ENCODE measurements around the gene ST6GALNAC1. TPM values are rescaled to one million over a fixed set of nuclear protein-coding genes. Genes with fewer than 3 reads are reported as not detected.

The ST6GALNAC1 gene
- total RNA-seq, 6 experiments from 2014 or later, result not detected

GRCh38 chr17:76584427-76585032 is 59.0 kb downstream of the ST6GALNAC1 start:
- no peak for DNase-seq
- Mint-ChIP-seq H3K27ac (no peak overlapping the region), H3K36me3 (ENCODE audit: low read depth) (no peaks in the 10 kb centered on the region), H3K27me3 (ENCODE audit: insufficient read depth) (peaks cover 26% of the 10 kb centered on the region), H3K4me1 (ENCODE audit: low read depth) (no peaks in the 10 kb centered on the region), H3K4me3 (peak overlapping the region; percentile 77), H3K9me3 (no peaks in the 10 kb centered on the region)
- TF ChIP-seq CTCF (IDR thresholded peaks at IDR 0.05), result no peak

GRCh38 chr17:76582660-76583059 is 60.9 kb downstream of the ST6GALNAC1 start:
- peaks cover 16% of the 10 kb centered on the region for H3K27me3 Mint-ChIP-seq (ENCODE audit: insufficient read depth)
- H3K27ac Mint-ChIP-seq, result no peak overlapping the region
- no peaks in the 10 kb centered on the region for H3K9me3 Mint-ChIP-seq
- no peaks in the 10 kb centered on the region for H3K36me3 Mint-ChIP-seq (ENCODE audit: low read depth)
- DNase-seq, result no peak
- no peak overlapping the region for H3K4me3 Mint-ChIP-seq
- no peak for TF ChIP-seq CTCF (IDR thresholded peaks at IDR 0.05)
- peaks cover 9% of the 10 kb centered on the region; the same call in 1 of the 2 replicates for H3K4me1 Mint-ChIP-seq (ENCODE audit: low read depth)

GRCh38 chr17:76581515-76581914 is 62.0 kb downstream of the ST6GALNAC1 start:
- H3K27ac Mint-ChIP-seq, result no peak overlapping the region
- no peak for TF ChIP-seq CTCF (IDR thresholded peaks at IDR 0.05)
- H3K36me3 Mint-ChIP-seq (ENCODE audit: low read depth), result no peaks in the 10 kb centered on the region
- H3K27me3 Mint-ChIP-seq (ENCODE audit: insufficient read depth), result peaks cover 9% of the 10 kb centered on the region
- H3K9me3 Mint-ChIP-seq, result no peaks in the 10 kb centered on the region
- peaks cover 9% of the 10 kb centered on the region; the same call in 1 of the 2 replicates for H3K4me1 Mint-ChIP-seq (ENCODE audit: low read depth)
- DNase-seq, result no peak
- H3K4me3 Mint-ChIP-seq, result no peak overlapping the region

GRCh38 chr17:76579281-76579680 is 64.3 kb downstream of the ST6GALNAC1 start:
- Mint-ChIP-seq H3K4me3 (no peak overlapping the region), H3K36me3 (ENCODE audit: low read depth) (no peaks in the 10 kb centered on the region; the same call in 1 of the 2 replicates), H3K4me1 (ENCODE audit: low read depth) (peaks cover 9% of the 10 kb centered on the region; the same call in 1 of the 2 replicates), H3K27me3 (ENCODE audit: insufficient read depth) (peaks cover 5% of the 10 kb centered on the region), H3K9me3 (no peaks in the 10 kb centered on the region), H3K27ac (no peak overlapping the region)
- TF ChIP-seq CTCF (IDR thresholded peaks at IDR 0.05), result no peak
- DNase-seq, result no peak

GRCh38 chr17:76578376-76578775 is 65.2 kb downstream of the ST6GALNAC1 start:
- Mint-ChIP-seq H3K4me1 (ENCODE audit: low read depth) (peaks cover 9% of the 10 kb centered on the region; the same call in 1 of the 2 replicates), H3K9me3 (no peaks in the 10 kb centered on the region), H3K27me3 (ENCODE audit: insufficient read depth) (peaks cover 2% of the 10 kb centered on the region), H3K4me3 (no peak overlapping the region), H3K27ac (peak overlapping the region; percentile 24; the same call in 1 of the 2 replicates), H3K36me3 (ENCODE audit: low read depth) (no peaks in the 10 kb centered on the region; the same call in 1 of the 2 replicates)
- no peak for TF ChIP-seq CTCF (IDR thresholded peaks at IDR 0.05)
- peak; percentile 69 for DNase-seq

Measured in HFFc6 (cell line).